Gastroesophageal sphincter (tissue), 4 donors: ENCODE results near the gene ARHGEF10L. TPM values are rescaled to one million over a fixed set of nuclear protein-coding genes. Genes with fewer than 3 reads are reported as not detected.

Source experiments
- ATAC-seq: fragments of 150-250 bp; one replicate; pipeline ENCODE4 v1.9.1; 2016; ENCODE audit warnings: mild to moderate bottlenecking, moderate library complexity
- H3K27ac ChIP-seq, 4 donors: fragments of 200-600 bp; sonication (generic) in 3 of 4; 1 replicate in 3 of 4; 2 replicates in 1 of 4; pipeline ENCODE4 v1.5.1; 2016 to 2019
- H3K27me3 ChIP-seq: fragments of 200-600 bp; sonication (generic); one replicate; pipeline ENCODE4 v1.5.1; 2019
- H3K36me3 ChIP-seq, 2 donors: fragments of 200-600 bp; sonication (generic); one replicate each; pipeline ENCODE4 v1.5.1; 2019; ENCODE audit warnings: control low read depth in 1 of 2
- H3K4me1 ChIP-seq, 3 donors: fragments of 200-600 bp; sonication (generic); 1 replicate in 2 of 3; 2 replicates in 1 of 3; pipeline ENCODE4 v1.5.1; 2016 to 2019; ENCODE audit warnings: control low read depth in 2 of 3
- H3K4me3 ChIP-seq, 2 donors: fragments of 200-600 bp; sonication (generic); one replicate each; pipeline ENCODE4 v1.5.1; 2019; ENCODE audit warnings: mild to moderate bottlenecking in 1 of 2, moderate library complexity in 1 of 2
- H3K9me3 ChIP-seq, 3 donors: fragments of 200-600 bp; sonication (generic); one replicate each; pipeline ENCODE4 v1.5.1; 2017 to 2019; ENCODE audit warnings: control low read depth in 2 of 3
- EP300 ChIP-seq: sonication (generic); formaldehyde crosslinking; IDR thresholded peaks from one replicate; pipeline ENCODE4 v1.6.1; 2017; ENCODE audit warnings: antibody characterized with exemption, mild to moderate bottlenecking
- POLR2A ChIP-seq, 2 donors: fragments of 450-650 bp; IDR thresholded peaks; one replicate each; pipeline ENCODE4 v1.6.1; 2017; ENCODE audit warnings: antibody characterized with exemption in 2 of 2, mild to moderate bottlenecking in 2 of 2, moderate library complexity in 1 of 2
- POLR2AphosphoS5 ChIP-seq: sonication (generic); formaldehyde crosslinking; IDR thresholded peaks from one replicate; pipeline ENCODE4 v1.6.1; 2017; ENCODE audit warnings: antibody characterized with exemption
- WGBS, 2 donors: methylation state at CpG; one replicate each; pipeline ENCODE4 v1.1.5; 2018; ENCODE audit warnings: low coverage in 1 of 2; 5-methylcytosine and 5-hydroxymethylcytosine counted together
- total RNA-seq, 4 donors: library from RNA; depleted of rRNA; stranded (reverse); fragments of >200 nt; gene quantifications; one replicate each; pipeline ENCODE4 v1.1.0, GENCODE V29; 2016
- TF ChIP-seq, protein P1 (sequence below), 4 experiments: fragments of 200-600 bp in 2 of 4; fragments of 450-650 bp in 2 of 4; sonication (generic) in 1 of 4; IDR thresholded peaks; one replicate each; pipeline ENCODE4 v1.5.1; 2017 to 2019; ENCODE audit warnings: antibody characterized with exemption in 4 of 4, mild to moderate bottlenecking in 2 of 4, moderate library complexity in 2 of 4

The ARHGEF10L gene
- total RNA-seq, 4 donors from 2014 or later: 50.9 to 97.0 (median 80.3) TPM

DNA sequence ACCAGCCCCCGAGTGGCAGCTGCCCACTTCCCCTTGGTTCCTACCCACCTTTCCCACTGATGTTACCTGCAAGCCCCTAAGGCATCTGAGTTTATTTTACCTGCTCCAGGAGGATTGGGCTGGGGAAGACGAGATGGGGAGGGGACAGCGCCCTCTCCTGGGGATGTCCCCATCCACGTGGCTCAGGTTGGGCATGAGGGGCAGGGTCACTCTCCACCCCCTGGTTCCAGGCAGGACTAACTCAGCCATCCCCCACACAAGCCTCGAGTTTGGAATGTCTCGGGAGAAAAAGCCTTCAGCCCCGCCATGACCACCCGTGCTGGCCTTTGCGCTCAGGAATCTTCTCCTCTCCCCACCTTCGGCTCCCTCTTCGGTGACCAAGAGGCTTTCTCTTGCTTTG, 90.0 kb downstream of the ARHGEF10L start:
- TF ChIP-seq POLR2AphosphoS5 (no peak), EP300 (no peak)
- TF ChIP-seq, protein P1, sequence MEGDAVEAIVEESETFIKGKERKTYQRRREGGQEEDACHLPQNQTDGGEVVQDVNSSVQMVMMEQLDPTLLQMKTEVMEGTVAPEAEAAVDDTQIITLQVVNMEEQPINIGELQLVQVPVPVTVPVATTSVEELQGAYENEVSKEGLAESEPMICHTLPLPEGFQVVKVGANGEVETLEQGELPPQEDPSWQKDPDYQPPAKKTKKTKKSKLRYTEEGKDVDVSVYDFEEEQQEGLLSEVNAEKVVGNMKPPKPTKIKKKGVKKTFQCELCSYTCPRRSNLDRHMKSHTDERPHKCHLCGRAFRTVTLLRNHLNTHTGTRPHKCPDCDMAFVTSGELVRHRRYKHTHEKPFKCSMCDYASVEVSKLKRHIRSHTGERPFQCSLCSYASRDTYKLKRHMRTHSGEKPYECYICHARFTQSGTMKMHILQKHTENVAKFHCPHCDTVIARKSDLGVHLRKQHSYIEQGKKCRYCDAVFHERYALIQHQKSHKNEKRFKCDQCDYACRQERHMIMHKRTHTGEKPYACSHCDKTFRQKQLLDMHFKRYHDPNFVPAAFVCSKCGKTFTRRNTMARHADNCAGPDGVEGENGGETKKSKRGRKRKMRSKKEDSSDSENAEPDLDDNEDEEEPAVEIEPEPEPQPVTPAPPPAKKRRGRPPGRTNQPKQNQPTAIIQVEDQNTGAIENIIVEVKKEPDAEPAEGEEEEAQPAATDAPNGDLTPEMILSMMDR (IDR thresholded peaks at IDR 0.05): peak in 2 of 4 experiments; percentile 18 to 41
- WGBS, 2 donors: 65% methylated on average over 5 of the region's 11 CpGs; no CpG with 5 or more reads in 1 of the 2 donors
- H3K4me3 ChIP-seq: no peak overlapping the region
- no peaks in the 10 kb centered on the region for H3K27me3 ChIP-seq
- peaks cover 0 to 100% of the 10 kb centered on the region in 2 donors for H3K36me3 ChIP-seq
- H3K9me3 ChIP-seq: no peaks in the 10 kb centered on the region
- ATAC-seq: no peak
- peaks cover 2 to 44% (median 7%) of the 10 kb centered on the region in 3 donors for H3K4me1 ChIP-seq
- H3K27ac ChIP-seq: peak overlapping the region in 3 of 4 donors; percentile 45 to 74 (median 72)

DNA sequence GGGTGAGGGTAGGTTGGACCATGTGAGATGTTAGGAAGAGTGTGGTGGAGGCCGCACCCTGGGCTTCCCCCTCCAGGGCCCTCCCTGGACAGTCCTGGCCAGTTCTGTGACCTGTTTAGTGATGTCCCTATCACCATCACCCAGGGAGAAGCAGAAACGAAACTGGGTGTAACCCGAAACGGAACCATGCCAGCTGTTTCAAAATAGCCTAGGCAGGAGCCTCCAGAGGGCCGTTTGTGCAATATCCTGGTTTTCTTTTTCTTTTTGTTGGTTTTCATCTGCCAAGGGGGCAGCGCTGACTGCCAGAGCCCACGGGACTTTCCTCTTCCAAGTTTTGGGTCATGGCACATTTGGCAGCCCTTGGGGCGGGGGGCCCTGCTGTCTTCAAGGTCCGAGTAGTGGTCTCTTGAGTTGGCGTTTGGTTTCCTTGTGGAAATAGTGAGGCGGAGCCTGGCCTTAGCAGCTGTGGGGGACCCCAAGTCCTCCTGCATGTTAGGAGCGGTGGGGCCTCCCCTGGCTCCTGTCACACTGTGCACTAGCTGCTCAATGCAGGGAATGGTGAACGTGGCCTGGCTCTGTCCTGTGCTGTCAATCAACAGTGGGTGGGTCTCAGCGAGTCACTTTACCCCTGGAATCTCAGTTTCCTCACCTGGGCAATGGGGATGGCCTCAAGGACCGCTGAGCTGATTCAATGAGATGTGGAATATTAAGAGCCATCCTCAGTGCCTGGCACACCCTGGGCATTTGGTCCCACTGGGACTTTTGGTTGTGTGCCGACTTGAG, 90.7 kb downstream of the ARHGEF10L start:
- TF ChIP-seq POLR2AphosphoS5 (peak; percentile 21), POLR2A (IDR thresholded peaks at IDR 0.05) (no peak), EP300 (no peak)
- TF ChIP-seq, protein P1 (IDR thresholded peaks at IDR 0.05): no peak
- no peak overlapping the region for H3K4me3 ChIP-seq
- H3K27me3 ChIP-seq: no peaks in the 10 kb centered on the region
- H3K4me1 ChIP-seq: peaks cover 0 to 41% (median 0%) of the 10 kb centered on the region in 3 donors
- peak overlapping the region in 3 of 4 donors; percentile 64 to 74 (median 72) for H3K27ac ChIP-seq
- H3K9me3 ChIP-seq: no peaks in the 10 kb centered on the region
- H3K36me3 ChIP-seq: peaks cover 0 to 100% of the 10 kb centered on the region in 2 donors
- 36% methylated on average over 6 of the region's 16 CpGs; no CpG with 5 or more reads in 1 of the 2 donors for WGBS, 2 donors
- peak; percentile 85 for ATAC-seq

DNA sequence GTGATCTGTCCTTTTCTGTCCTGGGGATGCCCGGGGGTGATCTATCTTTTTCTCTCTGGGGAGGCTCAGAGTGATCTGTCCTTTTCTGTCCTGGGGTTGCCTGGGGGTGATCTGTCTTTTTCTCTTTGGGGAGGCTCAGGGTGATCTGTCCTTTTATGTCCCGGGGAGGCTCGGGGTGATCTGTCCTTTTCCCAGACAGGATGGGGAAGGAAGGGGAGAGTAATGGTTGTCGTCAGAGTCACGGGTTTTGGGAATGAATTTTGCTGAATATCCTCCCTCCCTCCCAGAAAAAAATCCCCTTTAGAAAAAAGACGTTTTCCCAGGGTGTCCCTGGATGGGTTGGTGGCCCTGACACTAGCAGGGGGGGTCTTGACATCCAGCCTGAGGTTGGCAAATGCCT, 91.5 kb downstream of the ARHGEF10L start:
- Histone ChIP-seq H3K4me3 (no peak overlapping the region), H3K27ac (peak overlapping the region in 3 of 4 donors; percentile 64 to 74 (median 72)), H3K36me3 (peaks cover 0 to 100% of the 10 kb centered on the region in 2 donors), H3K27me3 (no peaks in the 10 kb centered on the region), H3K9me3 (no peaks in the 10 kb centered on the region), H3K4me1 (peaks cover 0 to 36% (median 0%) of the 10 kb centered on the region in 3 donors)
- ATAC-seq: no peak
- WGBS, 2 donors: 83% methylated on average over 3 of the region's 6 CpGs; no CpG with 5 or more reads in 1 of the 2 donors
- TF ChIP-seq, protein P1 (IDR thresholded peaks at IDR 0.05): no peak

GRCh38 chr1:17631410-17631809, 91.9 kb downstream of the ARHGEF10L start:
- no peak for ATAC-seq
- H3K36me3 ChIP-seq: peaks cover 0 to 100% of the 10 kb centered on the region in 2 donors
- H3K9me3 ChIP-seq: no peaks in the 10 kb centered on the region
- 83 to 89% methylated on average over 2 to 4 of the region's 8 CpGs for WGBS, 2 donors
- H3K27ac ChIP-seq: peak overlapping the region in 3 of 4 donors; percentile 64 to 74 (median 72)
- no peaks in the 10 kb centered on the region for H3K27me3 ChIP-seq
- H3K4me3 ChIP-seq: no peak overlapping the region
- TF ChIP-seq POLR2A (IDR thresholded peaks at IDR 0.05) (no peak), POLR2AphosphoS5 (no peak), EP300 (no peak)
- TF ChIP-seq, protein P1 (IDR thresholded peaks at IDR 0.05): no peak
- peaks cover 0 to 36% (median 0%) of the 10 kb centered on the region in 3 donors for H3K4me1 ChIP-seq

DNA sequence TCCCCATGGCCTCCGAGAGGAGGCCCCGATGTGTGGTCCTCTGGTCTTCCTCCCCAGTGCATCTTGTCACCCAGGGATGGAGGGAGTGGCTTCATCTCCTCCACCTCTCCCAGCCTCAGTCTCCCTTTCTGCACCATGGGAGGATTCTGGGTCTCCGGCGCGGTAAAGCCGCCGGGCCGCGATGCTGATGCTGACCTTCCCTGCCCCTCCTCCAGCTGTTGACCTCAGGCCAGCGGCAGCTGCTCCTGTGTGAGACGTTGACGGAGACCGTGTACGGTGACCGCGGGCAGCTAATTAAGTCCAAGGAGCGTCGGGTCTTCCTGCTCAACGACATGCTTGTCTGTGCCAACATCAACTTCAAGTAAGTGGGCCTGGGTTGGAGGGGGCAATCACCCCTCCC, 92.6 kb downstream of the ARHGEF10L start:
- 64 to 93% methylated on average over 3 of the region's 19 CpGs for WGBS, 2 donors
- no peak for TF ChIP-seq POLR2A (IDR thresholded peaks at IDR 0.05)
- no peak for TF ChIP-seq POLR2AphosphoS5
- no peak for TF ChIP-seq EP300
- TF ChIP-seq, protein P1 (IDR thresholded peaks at IDR 0.05): no peak
- H3K27ac ChIP-seq: peak overlapping the region in 3 of 4 donors; percentile 35 to 72 (median 64)
- no peaks in the 10 kb centered on the region for H3K9me3 ChIP-seq
- H3K27me3 ChIP-seq: no peaks in the 10 kb centered on the region
- no peak overlapping the region for H3K4me3 ChIP-seq
- peaks cover 0 to 100% of the 10 kb centered on the region in 2 donors for H3K36me3 ChIP-seq
- ATAC-seq: no peak
- peaks cover 0 to 36% (median 0%) of the 10 kb centered on the region in 3 donors for H3K4me1 ChIP-seq
